Bone marrow (tissue), 2 donors: Measurements from ENCODE around the gene ARHGEF39.
A peak's percentile ranks its signal among the peaks of the same experiment; 100 is the strongest.

Source experiments
- DNase-seq, 2 donors: peaks; one replicate each; lab custom pipeline; 2025; lab: John Stamatoyannopoulos, UW

Gene ARHGEF39

GRCh38 chr9:35675204-35675603 lies 10.2 kb upstream of the ARHGEF39 start:
- DNase-seq = no peak

DNA sequence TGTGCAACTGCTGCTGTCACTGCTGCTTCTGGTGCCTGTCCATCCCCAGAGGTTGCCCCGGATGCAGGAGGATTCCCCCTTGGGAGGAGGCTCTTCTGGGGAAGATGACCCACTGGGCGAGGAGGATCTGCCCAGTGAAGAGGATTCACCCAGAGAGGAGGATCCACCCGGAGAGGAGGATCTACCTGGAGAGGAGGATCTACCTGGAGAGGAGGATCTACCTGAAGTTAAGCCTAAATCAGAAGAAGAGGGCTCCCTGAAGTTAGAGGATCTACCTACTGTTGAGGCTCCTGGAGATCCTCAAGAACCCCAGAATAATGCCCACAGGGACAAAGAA lies 9.0 kb upstream of the ARHGEF39 start:
- DNase-seq = no peak

DNA sequence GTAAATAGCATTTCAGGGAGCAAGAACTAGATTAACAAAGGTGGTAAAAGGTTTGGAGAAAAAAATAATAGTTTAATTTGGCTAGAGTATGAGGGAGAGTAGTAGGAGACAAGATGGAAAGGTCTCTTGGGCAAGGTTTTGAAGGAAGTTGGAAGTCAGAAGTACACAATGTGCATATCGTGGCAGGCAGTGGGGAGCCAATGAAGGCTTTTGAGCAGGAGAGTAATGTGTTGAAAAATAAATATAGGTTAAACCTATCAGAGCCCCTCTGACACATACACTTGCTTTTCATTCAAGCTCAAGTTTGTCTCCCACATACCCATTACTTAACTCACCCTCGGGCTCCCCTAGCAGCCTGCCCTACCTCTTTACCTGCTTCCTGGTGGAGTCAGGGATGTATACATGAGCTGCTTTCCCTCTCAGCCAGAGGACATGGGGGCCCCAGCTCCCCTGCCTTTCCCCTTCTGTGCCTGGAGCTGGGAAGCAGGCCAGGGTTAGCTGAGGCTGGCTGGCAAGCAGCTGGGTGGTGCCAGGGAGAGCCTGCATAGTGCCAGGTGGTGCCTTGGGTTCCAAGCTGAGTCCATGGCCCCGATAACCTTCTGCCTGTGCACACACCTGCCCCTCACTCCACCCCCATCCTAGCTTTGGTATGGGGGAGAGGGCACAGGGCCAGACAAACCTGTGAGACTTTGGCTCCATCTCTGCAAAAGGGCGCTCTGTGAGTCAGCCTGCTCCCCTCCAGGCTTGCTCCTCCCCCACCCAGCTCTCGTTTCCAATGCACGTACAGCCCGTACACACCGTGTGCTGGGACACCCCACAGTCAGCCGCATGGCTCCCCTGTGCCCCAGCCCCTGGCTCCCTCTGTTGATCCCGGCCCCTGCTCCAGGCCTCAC lies 8.4 kb upstream of the ARHGEF39 start, which contains the start of gene CA9:
Gene CA9, plus strand, starts transcription at position 797 of the 893 bp plus-strand sequence. Its CDS starts 32 bp downstream, at position 829.
- DNase-seq = no peak

GRCh38 chr9:35669331-35670145 lies 4.5 kb upstream of the ARHGEF39 start:
- no peak for DNase-seq

- no peak for DNase-seq
Measured at GRCh38 chr9:35667939-35668338, 2.9 kb upstream of the ARHGEF39 start.

- no peak for DNase-seq
Measured at GRCh38 chr9:35666549-35666948, 1.6 kb upstream of the ARHGEF39 start.

- DNase-seq = no peak
Measured at GRCh38 chr9:35666045-35666444, 1.1 kb upstream of the ARHGEF39 start.

DNA sequence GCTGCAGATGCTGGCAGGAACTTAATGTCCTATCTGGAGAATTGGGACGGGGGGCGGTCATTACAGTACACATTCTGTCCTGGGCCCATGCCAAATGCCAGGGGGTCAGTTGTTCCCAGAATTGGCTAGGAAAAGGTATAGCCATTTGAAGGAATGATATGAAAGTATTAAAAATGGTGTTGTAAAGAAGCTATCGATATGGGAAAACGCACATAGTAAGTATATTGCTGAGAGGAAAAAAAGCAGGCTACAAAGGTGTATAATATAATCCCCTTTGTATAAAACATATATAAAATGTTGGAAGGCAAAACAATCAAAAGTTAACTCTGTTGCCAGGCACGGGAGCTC lies 450 bp upstream of the ARHGEF39 start:
- DNase-seq = no peak

- DNase-seq = no peak
Measured at GRCh38 chr9:35662437-35662836, 2.6 kb downstream of the ARHGEF39 start.

GRCh38 chr9:35661756-35662350 lies 3.1 kb downstream of the ARHGEF39 start:
- no peak for DNase-seq

DNA sequence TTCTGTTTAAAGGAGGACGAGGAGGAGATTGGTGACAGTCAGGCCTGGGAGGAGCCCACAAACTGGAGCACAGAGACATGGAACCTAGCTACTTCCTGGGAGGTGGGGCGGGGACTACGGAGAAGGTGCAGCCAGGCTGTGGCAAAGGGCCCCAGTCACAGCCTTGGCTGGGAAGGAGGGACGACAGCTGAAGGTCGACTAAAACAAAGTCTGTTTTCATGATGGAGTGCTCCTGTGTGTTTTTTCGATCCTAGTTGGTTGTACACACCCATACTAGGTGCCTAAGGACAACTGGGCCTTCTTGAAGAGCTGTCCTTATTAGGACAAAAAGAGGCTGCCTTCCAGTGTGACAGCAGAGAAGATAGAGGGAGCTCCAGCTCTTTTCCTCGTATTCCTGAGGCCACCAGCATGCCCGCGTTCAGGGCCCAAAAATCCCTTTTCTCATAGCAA lies 4.0 kb downstream of the ARHGEF39 start:
- no peak for DNase-seq

- DNase-seq = no peak
Measured at GRCh38 chr9:35659340-35659739, 5.7 kb downstream of the ARHGEF39 start.

DNA sequence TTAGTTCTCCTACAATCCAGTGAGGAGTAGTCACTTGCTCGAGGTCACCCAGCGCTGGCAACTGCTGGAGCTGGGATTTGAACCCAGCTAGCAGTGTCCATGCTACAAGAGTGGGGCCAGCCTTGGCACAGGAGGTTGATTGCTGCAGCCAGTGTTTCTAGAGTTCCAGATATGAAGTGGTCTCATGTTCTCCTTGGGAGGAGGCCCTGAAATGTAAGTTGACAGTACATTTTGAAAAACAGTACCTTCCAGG lies 6.1 kb downstream of the ARHGEF39 start:
- no peak for DNase-seq

DNA sequence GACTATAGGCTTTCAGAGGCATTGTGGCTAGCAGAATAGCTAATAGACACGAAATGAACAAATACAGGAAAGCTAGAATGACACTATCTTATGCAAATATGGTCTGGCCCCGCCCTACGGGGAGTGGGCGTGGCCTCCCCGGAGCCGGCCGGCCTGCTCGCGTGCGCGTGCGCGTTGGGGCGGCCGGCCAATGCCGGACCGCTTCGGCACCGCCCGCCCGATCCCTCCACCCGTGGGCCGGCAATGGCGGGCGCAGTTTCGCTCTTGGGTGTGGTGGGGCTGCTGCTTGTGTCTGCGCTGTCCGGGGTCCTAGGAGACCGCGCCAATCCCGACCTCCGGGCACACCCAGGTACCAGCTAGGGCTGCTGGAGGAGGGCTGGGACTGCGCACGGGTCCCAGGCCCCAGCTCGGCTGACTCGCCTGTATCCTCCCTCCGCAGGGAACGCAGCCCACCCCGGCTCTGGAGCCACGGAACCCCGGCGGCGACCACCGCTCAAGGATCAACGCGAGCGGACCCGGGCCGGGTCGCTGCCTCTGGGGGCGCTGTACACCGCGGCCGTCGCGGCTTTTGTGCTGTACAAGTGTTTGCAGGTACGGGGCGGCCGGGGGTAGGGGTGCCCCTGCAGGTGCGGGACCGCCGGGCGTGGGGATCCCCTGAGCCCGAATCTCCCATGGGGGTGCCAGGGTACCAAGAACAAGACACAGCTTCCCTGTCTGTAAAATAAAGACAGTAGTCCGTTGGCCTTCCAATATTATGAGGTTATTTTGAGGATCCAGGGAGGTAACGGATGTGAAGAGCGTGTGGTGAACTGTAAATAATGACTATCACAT lies 6.6 kb downstream of the ARHGEF39 start, which contains the start of gene CCDC107:
Gene CCDC107, plus strand, starts transcription at position 156 of the 831 bp plus-strand sequence. Its CDS starts 88 bp downstream, at position 244.
- peak; percentile 67 to 79 for DNase-seq

DNA sequence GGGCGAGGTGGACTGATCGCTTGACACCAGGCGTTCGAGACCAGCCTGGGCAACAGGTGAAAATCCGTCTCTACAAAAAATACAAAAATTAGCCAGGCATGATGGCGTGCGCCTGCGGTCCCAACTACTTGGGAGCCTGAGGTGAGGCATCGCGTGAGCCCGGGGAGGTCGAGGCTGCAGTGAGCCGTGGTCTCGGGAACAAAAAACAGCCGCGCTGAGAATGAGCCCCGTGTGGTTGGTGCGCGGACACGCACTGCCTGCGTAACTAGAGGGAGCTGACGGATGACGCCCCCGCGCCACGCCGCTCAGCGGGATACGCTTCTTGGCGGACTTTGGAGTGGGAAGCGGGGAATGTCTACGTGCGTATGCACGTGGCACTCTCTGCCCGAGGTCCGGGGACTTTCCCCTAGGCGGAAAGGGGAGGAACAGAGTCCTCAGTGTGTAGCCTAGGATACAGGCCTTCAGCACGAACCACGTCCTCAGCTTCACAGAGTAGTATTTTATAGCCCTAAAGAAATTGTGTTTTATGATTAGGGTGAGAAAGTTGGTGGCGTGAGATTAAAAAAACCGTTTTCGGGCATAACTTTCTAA lies 7.4 kb downstream of the ARHGEF39 start, which contains the start of gene RMRP:
Gene RMRP, minus strand, starts transcription at position 474 of the 591 bp plus-strand sequence.
- peak; percentile 63 to 90 for DNase-seq

DNA sequence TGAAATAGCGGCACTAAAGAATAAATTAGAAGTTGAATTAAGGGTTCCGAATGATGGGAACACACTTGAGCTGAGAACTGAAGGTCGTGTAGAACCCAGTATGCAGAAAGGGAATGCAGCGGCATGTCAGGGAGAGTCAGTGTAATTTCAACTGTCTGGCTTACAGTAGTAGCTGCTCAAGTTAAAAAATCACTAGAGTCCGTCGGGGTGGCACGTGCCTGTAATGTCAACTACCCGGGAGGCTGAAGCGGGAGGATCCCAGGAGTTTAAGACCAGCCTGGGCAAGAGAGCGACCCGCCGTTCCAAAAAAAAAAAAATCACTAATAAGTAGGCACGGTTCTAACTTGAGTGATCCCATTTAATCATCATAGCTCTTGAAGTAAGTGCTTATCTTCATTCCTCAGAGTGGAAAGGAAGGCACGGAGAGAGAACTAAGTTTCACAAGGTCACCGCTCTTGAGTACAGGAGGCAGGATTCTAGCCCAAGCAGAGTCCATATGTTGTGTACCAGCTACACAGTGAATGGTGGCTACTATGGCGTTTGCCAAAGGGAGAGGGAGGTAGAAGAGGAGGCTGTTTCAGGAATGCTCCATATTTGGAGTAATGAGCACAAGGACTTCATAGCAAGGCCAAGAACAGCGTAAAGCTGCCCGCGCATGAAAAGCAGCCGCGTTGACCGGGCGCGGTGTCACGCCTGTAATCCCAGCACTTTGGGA lies 8.0 kb downstream of the ARHGEF39 start:
- no peak for DNase-seq

GRCh38 chr9:35656348-35656747 lies 8.6 kb downstream of the ARHGEF39 start:
- DNase-seq = no peak

DNA sequence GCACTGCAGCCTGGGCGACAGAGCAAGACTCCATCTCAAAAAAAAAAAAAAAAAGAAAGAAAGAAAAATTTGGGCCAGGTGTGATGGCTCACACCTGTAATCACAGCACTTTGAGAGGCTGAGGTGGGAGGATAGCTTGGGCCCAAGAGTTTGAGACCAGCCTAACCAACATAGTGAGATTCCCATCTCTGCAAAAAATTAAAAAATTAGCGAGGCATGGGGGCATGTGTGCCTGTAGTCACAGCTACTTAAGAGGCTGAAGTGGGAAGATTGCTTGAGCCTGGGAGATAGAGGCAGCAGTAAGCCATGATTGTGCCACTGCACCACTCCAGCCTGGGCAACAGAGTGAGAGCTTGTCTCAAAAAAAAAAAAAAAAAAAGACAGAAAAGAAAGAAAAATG lies 11.4 kb downstream of the ARHGEF39 start:
- no peak for DNase-seq

DNA sequence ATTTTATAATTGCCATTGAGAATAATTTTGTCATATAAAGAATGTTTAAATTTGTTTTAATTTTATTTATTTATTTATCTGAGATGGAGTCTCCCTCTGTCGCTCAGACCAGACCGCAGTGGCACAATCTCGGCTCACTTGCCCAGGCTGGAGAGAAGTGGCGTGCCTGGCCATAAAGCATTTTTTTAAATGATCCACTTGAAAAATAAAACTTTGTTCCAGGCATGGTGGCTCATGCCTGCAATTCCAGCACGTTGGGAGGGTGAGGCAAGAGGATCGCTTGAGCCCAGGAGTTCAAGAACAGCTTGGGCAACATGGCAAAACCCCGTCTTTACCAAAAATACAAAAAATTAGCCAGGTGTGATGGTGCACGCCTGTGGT lies 12.2 kb downstream of the ARHGEF39 start:
- no peak for DNase-seq

DNA sequence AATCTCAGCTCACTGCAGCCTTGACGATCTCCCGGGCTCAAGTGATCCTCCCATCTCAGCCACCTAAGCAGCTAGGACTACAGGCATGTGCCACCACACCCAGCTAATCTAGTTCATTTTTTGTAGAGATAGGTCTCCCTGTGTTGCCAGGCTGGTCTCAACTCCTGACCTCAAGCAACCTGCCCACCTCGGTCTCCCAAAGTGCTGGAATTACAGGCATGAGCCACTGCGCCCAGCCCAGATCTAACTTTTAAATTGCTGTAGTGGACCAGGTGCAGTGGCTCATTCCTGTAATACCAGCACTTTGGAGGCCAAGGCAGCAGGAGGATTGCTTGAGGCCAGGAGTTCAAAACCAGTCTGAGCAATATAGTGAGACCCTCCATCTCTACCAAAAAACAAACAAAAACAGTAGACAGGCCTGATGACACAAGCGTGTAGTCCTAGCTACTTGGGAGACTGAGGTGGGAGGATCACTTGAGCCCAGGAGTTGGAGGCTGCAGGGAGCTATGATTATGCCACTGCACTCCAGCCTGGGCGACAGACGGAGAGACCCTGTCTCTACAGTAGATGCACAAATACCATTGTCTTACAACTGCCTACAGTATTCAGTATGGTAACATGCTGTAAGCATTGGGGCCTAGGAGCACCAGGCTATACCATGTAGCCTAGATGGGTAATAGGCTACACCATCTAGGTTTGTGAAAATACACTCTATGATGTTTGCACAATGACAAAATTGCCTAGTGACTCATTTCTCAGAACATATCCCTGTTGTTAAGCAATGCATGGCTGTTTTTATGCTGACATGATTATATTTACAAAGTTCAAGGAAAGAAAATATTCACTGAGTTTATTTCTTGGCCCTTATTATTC lies 12.8 kb downstream of the ARHGEF39 start:
- no peak for DNase-seq
